CD8-positive, alpha-beta memory T cell (primary cell): Measurements from ENCODE around the gene RNF121. TPM values are rescaled to one million over a fixed set of nuclear protein-coding genes. Genes with fewer than 3 reads are reported as not detected.

Experiments
- CTCF ChIA-PET: fragments of 350-600 bp; sonication (Branson Sonifier 250); formaldehyde crosslinking; loops from one replicate; lab custom pipeline; 2021; ENCODE audit warnings: antibody characterized with exemption; lab: Charles Lee
- POLR2A ChIA-PET: fragments of 350-600 bp; sonication (Branson Sonifier 250); formaldehyde crosslinking; loops from one replicate; lab custom pipeline; 2021; ENCODE audit warnings: antibody characterized with exemption; lab: Charles Lee
- DNase-seq, 5 donors: peaks; one replicate each; pipeline versions ENCODE4 v3.0.0 to v3.0.0-alpha.2; 2020 to 2022; ENCODE audit warnings: mixed read lengths in 1 of 5
- H3K27ac ChIP-seq: one replicate; pipeline ENCODE4 v1.7.0; 2013; ENCODE audit warnings: low read depth, mild to moderate bottlenecking, low read length, moderate library complexity
- H3K27me3 ChIP-seq: 2 replicates; pipeline ENCODE4 v1.7.0; 2013; ENCODE audit warnings: low read length, mild to moderate bottlenecking; ENCODE audit not compliant: insufficient read depth, poor library complexity, severe bottlenecking
- H3K36me3 ChIP-seq: 2 replicates; pipeline ENCODE4 v1.7.0; 2013; ENCODE audit warnings: mild to moderate bottlenecking, low read length, moderate library complexity; ENCODE audit not compliant: insufficient read depth
- H3K4me1 ChIP-seq: 2 replicates; pipeline ENCODE4 v1.7.0; 2013; ENCODE audit warnings: mild to moderate bottlenecking, low read length, moderate library complexity; ENCODE audit not compliant: insufficient read depth
- H3K4me3 ChIP-seq: 2 replicates; pipeline ENCODE4 v1.7.0; 2013; ENCODE audit warnings: mild to moderate bottlenecking, low read length
- H3K9me3 ChIP-seq: 2 replicates; pipeline ENCODE4 v1.7.0; 2013; ENCODE audit warnings: mild to moderate bottlenecking, low read length
- H3K27ac Mint-ChIP-seq, 8 donors: one replicate each; pipeline ENCODE4 v1.8.0; 2020 to 2021; ENCODE audit warnings: mixed read lengths in 8 of 8, mild to moderate bottlenecking in 6 of 8, inconsistent platforms in 3 of 8, moderate library complexity in 3 of 8
- H3K27me3 Mint-ChIP-seq, 2 donors: one replicate each; pipeline ENCODE4 v1.8.0; 2020 to 2021; ENCODE audit warnings: mixed read lengths in 2 of 2, mild to moderate bottlenecking in 1 of 2, moderate library complexity in 1 of 2
- H3K36me3 Mint-ChIP-seq, 3 donors: one replicate each; pipeline ENCODE4 v1.8.0; 2020 to 2021; ENCODE audit warnings: mixed read lengths in 3 of 3, inconsistent platforms in 1 of 3, mild to moderate bottlenecking in 1 of 3
- H3K4me1 Mint-ChIP-seq, 3 donors: one replicate each; pipeline ENCODE4 v1.8.0; 2020 to 2021; ENCODE audit warnings: mixed read lengths in 3 of 3, inconsistent platforms in 1 of 3, mild to moderate bottlenecking in 1 of 3
- H3K4me3 Mint-ChIP-seq, 7 donors: one replicate each; pipeline ENCODE4 v1.8.0; 2020 to 2021; ENCODE audit warnings: mixed read lengths in 7 of 7, mild to moderate bottlenecking in 6 of 7, moderate library complexity in 4 of 7, inconsistent platforms in 2 of 7
- H3K9me3 Mint-ChIP-seq, 5 donors: one replicate each; pipeline ENCODE4 v1.8.0; 2020 to 2022; ENCODE audit warnings: mixed read lengths in 5 of 5, mild to moderate bottlenecking in 3 of 5, moderate library complexity in 2 of 5, inconsistent platforms in 1 of 5
- polyA plus RNA-seq: library from polyadenylated mRNA; unstranded; fragments of 300-500 nt; fragmentation: Illumina TruSeq; gene quantifications from one replicate; pipeline ENCODE4 v1.2.3, GENCODE V29; 2021
- total RNA-seq, 2 experiments: library from RNA; stranded (reverse); gene quantifications; one replicate each; pipeline ENCODE4 v1.2.3, GENCODE V29; 2021

RNF121 gene
- total and polyA plus RNA-seq, 3 experiments from 2014 or later = 9.4 to 62.1 (median 57.3) TPM

GRCh38 chr11:72004515-72005346 lies 75.9 kb downstream of the RNF121 start:
- H3K4me1 ChIP-seq = peaks cover 8% of the 10 kb centered on the region
- peak overlapping the region in 1 of 8 donors; percentile 36 for H3K27ac Mint-ChIP-seq
- peaks cover 7 to 23% (median 13%) of the 10 kb centered on the region in 3 donors for H3K4me1 Mint-ChIP-seq
- no peaks in the 10 kb centered on the region for H3K9me3 Mint-ChIP-seq
- H3K4me3 Mint-ChIP-seq = no peak overlapping the region
- ChIA-PET CTCF (interaction anchor here (1.5 kb wide), 1 partner anchor 20 kb away, joined by 3 read pairs; no protein-coding TSS in a partner anchor), POLR2A (no interaction called here)
- no peak overlapping the region for H3K4me3 ChIP-seq
- no peaks in the 10 kb centered on the region for H3K9me3 ChIP-seq
- no peaks in the 10 kb centered on the region for H3K27me3 ChIP-seq
- no peak for DNase-seq
- peaks cover 61% of the 10 kb centered on the region for H3K36me3 ChIP-seq
- H3K36me3 Mint-ChIP-seq = peaks cover 4 to 93% (median 23%) of the 10 kb centered on the region in 3 donors
- no peak overlapping the region for H3K27ac ChIP-seq
- H3K27me3 Mint-ChIP-seq = peaks cover 0 to 3% of the 10 kb centered on the region in 2 donors

- Histone ChIP-seq H3K4me1 (no peaks in the 10 kb centered on the region), H3K27ac (no peak overlapping the region), H3K36me3 (peaks cover 70% of the 10 kb centered on the region), H3K4me3 (no peak overlapping the region), H3K9me3 (no peaks in the 10 kb centered on the region), H3K27me3 (no peaks in the 10 kb centered on the region)
- no peak for DNase-seq
- Mint-ChIP-seq H3K27me3 (peaks cover 0 to 3% of the 10 kb centered on the region in 2 donors), H3K9me3 (no peaks in the 10 kb centered on the region), H3K27ac (peak overlapping the region in 2 of 8 donors; percentile 47 to 82), H3K4me3 (no peak overlapping the region), H3K36me3 (peaks cover 4 to 96% (median 23%) of the 10 kb centered on the region in 3 donors), H3K4me1 (peaks cover 6 to 15% (median 8%) of the 10 kb centered on the region in 3 donors)
- ChIA-PET POLR2A (no interaction called here), CTCF (no interaction called here)
These were observed 76.8 kb downstream of the RNF121 start for GRCh38 chr11:72005347-72006260.

DNA sequence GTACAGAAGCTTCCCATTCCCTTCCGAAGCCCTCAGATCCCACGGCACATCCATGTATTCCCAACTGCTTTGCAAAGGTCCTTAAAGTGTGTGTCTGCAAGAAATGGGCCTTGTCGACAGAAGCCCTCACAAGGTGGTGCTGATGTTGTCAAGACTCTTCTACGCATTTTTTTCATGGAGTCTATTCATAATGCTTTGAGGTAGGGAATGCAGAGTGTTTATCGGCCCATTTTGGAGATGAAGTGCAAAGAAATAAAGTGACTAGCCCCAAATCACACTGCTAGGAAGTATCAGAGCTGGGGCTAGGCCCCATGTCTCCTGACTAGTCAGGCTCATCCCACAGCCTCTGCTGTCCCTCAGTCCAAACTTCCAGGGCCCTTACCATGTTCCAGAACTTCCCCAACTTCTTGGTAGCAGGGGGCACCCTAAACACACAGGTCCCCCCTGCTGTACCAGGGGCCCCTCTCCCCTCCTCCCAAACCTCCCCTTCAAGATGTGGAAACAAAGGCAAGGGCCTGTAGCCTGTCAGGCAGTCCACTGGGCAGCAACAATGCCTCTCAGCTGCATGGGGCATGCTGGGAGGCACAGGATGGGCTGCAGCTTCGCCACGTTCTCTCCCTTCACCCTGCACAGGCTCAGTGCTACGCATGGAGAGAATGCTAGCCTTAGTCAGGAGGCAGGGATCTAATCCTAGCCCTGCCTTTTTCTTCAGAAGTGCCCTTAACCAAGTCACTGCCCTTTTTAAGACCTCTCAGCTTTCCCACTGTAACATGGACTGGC lies 77.7 kb downstream of the RNF121 start:
- Histone ChIP-seq H3K27me3 (no peaks in the 10 kb centered on the region), H3K4me3 (no peak overlapping the region), H3K27ac (no peak overlapping the region), H3K9me3 (no peaks in the 10 kb centered on the region), H3K36me3 (peaks cover 79% of the 10 kb centered on the region), H3K4me1 (no peaks in the 10 kb centered on the region)
- H3K36me3 Mint-ChIP-seq = peaks cover 4 to 99% (median 23%) of the 10 kb centered on the region in 3 donors
- ChIA-PET POLR2A (no interaction called here), CTCF (no interaction called here)
- H3K4me1 Mint-ChIP-seq = peaks cover 6 to 8% (median 7%) of the 10 kb centered on the region in 3 donors
- peak overlapping the region in 1 of 8 donors; percentile 82 for H3K27ac Mint-ChIP-seq
- H3K4me3 Mint-ChIP-seq = no peak overlapping the region
- peaks cover 0 to 3% of the 10 kb centered on the region in 2 donors for H3K27me3 Mint-ChIP-seq
- no peaks in the 10 kb centered on the region for H3K9me3 Mint-ChIP-seq
- no peak for DNase-seq

GRCh38 chr11:72007089-72007476 lies 78.2 kb downstream of the RNF121 start:
- ChIA-PET POLR2A (no interaction called here), CTCF (no interaction called here)
- H3K27ac ChIP-seq = no peak overlapping the region
- Mint-ChIP-seq H3K9me3 (no peaks in the 10 kb centered on the region), H3K4me3 (no peak overlapping the region), H3K4me1 (peaks cover 1 to 5% (median 2%) of the 10 kb centered on the region in 3 donors), H3K27me3 (peaks cover 0 to 3% of the 10 kb centered on the region in 2 donors), H3K27ac (peak overlapping the region in 4 of 8 donors; percentile 12 to 88 (median 60)), H3K36me3 (peaks cover 4 to 99% (median 26%) of the 10 kb centered on the region in 3 donors)
- no peak for DNase-seq
- no peaks in the 10 kb centered on the region for H3K4me1 ChIP-seq
- peaks cover 82% of the 10 kb centered on the region for H3K36me3 ChIP-seq
- H3K9me3 ChIP-seq = no peaks in the 10 kb centered on the region
- H3K4me3 ChIP-seq = no peak overlapping the region
- no peaks in the 10 kb centered on the region for H3K27me3 ChIP-seq

DNA sequence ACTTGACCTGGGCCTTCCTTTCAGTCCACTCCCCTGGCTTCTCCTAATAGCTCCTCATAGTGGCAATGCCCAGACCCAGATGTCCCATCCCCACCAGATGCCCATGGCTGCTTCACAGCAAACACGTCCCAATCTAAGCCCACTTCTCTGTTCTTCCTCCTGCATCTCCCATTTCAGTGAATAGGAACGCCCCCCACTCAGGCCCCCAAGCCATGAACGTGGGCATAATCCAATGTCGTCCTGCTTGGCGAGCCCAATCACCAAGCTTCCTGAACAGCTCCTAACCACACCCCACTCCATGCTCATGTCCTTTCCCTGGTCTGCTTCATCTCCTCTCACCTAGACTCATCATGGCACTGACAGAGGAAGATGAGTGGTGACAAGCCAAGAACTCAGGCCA lies 78.7 kb downstream of the RNF121 start:
- Mint-ChIP-seq H3K9me3 (no peaks in the 10 kb centered on the region), H3K27ac (peak overlapping the region in 5 of 8 donors; percentile 7 to 88 (median 83)), H3K27me3 (peaks cover 0 to 3% of the 10 kb centered on the region in 2 donors), H3K4me1 (peaks cover 0 to 1% (median 0%) of the 10 kb centered on the region in 3 donors), H3K36me3 (peaks cover 4 to 99% (median 22%) of the 10 kb centered on the region in 3 donors), H3K4me3 (no peak overlapping the region)
- H3K4me3 ChIP-seq = no peak overlapping the region
- CTCF ChIA-PET = interaction anchor here (0.8 to 2.3 kb wide), 3 partner anchors 10 to 136 kb away, joined by 3 to 5 read pairs (median 3); partner anchors contain the start of gene IL18BP
- POLR2A ChIA-PET = no interaction called here
- H3K4me1 ChIP-seq = no peaks in the 10 kb centered on the region
- H3K27me3 ChIP-seq = no peaks in the 10 kb centered on the region
- H3K36me3 ChIP-seq = peaks cover 82% of the 10 kb centered on the region
- H3K27ac ChIP-seq = no peak overlapping the region
- H3K9me3 ChIP-seq = no peaks in the 10 kb centered on the region
- no peak for DNase-seq

- H3K27ac ChIP-seq = no peak overlapping the region
- Mint-ChIP-seq H3K9me3 (no peaks in the 10 kb centered on the region), H3K36me3 (peaks cover 4 to 99% (median 20%) of the 10 kb centered on the region in 3 donors), H3K4me3 (no peak overlapping the region), H3K4me1 (peaks cover 0 to 1% (median 0%) of the 10 kb centered on the region in 3 donors), H3K27me3 (peaks cover 0 to 3% of the 10 kb centered on the region in 2 donors), H3K27ac (peak overlapping the region in 3 of 8 donors; percentile 29 to 92 (median 63))
- H3K4me1 ChIP-seq = no peaks in the 10 kb centered on the region
- H3K9me3 ChIP-seq = no peaks in the 10 kb centered on the region
- no peak for DNase-seq
- CTCF ChIA-PET = interaction anchor here (1.3 to 2.3 kb wide), 2 partner anchors 16 to 135 kb away, joined by 3 to 5 read pairs; no protein-coding TSS in a partner anchor
- POLR2A ChIA-PET = no interaction called here
- peaks cover 85% of the 10 kb centered on the region for H3K36me3 ChIP-seq
- no peaks in the 10 kb centered on the region for H3K27me3 ChIP-seq
- H3K4me3 ChIP-seq = no peak overlapping the region
These were observed 79.9 kb downstream of the RNF121 start for GRCh38 chr11:72008728-72009127.

GRCh38 chr11:72009156-72009555 lies 80.3 kb downstream of the RNF121 start:
- Histone ChIP-seq H3K9me3 (no peaks in the 10 kb centered on the region), H3K36me3 (peaks cover 87% of the 10 kb centered on the region), H3K4me1 (no peaks in the 10 kb centered on the region), H3K4me3 (no peak overlapping the region), H3K27ac (no peak overlapping the region), H3K27me3 (no peaks in the 10 kb centered on the region)
- Mint-ChIP-seq H3K4me3 (no peak overlapping the region), H3K27ac (peak overlapping the region in 5 of 8 donors; percentile 36 to 75 (median 64)), H3K36me3 (peaks cover 4 to 99% (median 25%) of the 10 kb centered on the region in 3 donors), H3K4me1 (peaks cover 0 to 1% (median 0%) of the 10 kb centered on the region in 3 donors), H3K9me3 (no peaks in the 10 kb centered on the region), H3K27me3 (peaks cover 0 to 3% of the 10 kb centered on the region in 2 donors)
- ChIA-PET CTCF (interaction anchor here (1.3 to 2.3 kb wide), 2 partner anchors 16 to 135 kb away, joined by 3 to 5 read pairs; no protein-coding TSS in a partner anchor), POLR2A (no interaction called here)
- no peak for DNase-seq
